GM12878 (cell line): ENCODE results near the gene REPS1. TPM values are rescaled to one million over a fixed set of nuclear protein-coding genes. Genes with fewer than 3 reads are reported as not detected.

Experiments
- ATF7 ChIP-seq: fragments of 450-650 bp; IDR thresholded peaks from 2 replicates; pipeline ENCODE4 v1.6.1; 2016; ENCODE audit warnings: low read depth, mild to moderate bottlenecking
- BCLAF1 ChIP-seq: fragments of 450-650 bp; IDR thresholded peaks from 2 replicates; pipeline ENCODE4 v1.6.1; 2017; ENCODE audit warnings: antibody characterized with exemption, mild to moderate bottlenecking, moderate library complexity
- BRCA1 ChIP-seq: IDR thresholded peaks from 2 replicates; pipeline ENCODE4 v1.6.1; 2011; ENCODE audit warnings: low read depth, low read length, improper control_type of control experiment
- CBFB ChIP-seq: IDR thresholded peaks from 2 replicates; pipeline ENCODE4 v1.6.1; 2016; ENCODE audit warnings: antibody characterized with exemption, low read depth
- E2F8 ChIP-seq: fragments of 450-650 bp; IDR thresholded peaks from 2 replicates; pipeline ENCODE4 v1.6.1; 2018; ENCODE audit warnings: mild to moderate bottlenecking, low read depth, moderate library complexity; ENCODE audit not compliant: partially characterized antibody
- ETV6 ChIP-seq, 2 experiments: fragments of 450-650 bp in 1 of 2; IDR thresholded peaks in 1 of 2; conservative IDR thresholded peaks in 1 of 2; 2 replicates each; pipeline ENCODE4 v1.6.1; 2014; ENCODE audit warnings: antibody characterized with exemption in 1 of 2, borderline replicate concordance in 1 of 2, low read depth in 1 of 2, mild to moderate bottlenecking in 1 of 2, moderate library complexity in 1 of 2
- EZH2 ChIP-seq: IDR thresholded peaks from 2 replicates; pipeline ENCODE4 v1.6.1; 2012; ENCODE audit warnings: low read depth, mild to moderate bottlenecking, control low read depth, inconsistent platforms, low read length, borderline replicate concordance; ENCODE audit not compliant: control insufficient read depth
- FOXK2 ChIP-seq: fragments of 450-650 bp; IDR thresholded peaks from 2 replicates; pipeline ENCODE4 v1.6.1; 2017; ENCODE audit warnings: mild to moderate bottlenecking, moderate library complexity
- IRF5 ChIP-seq: fragments of 450-650 bp; IDR thresholded peaks from 2 replicates; pipeline ENCODE4 v1.6.1; 2017; ENCODE audit warnings: borderline replicate concordance
- KAT2A ChIP-seq: conservative IDR thresholded peaks from 2 replicates; pipeline ENCODE4 v1.6.1; 2011; ENCODE audit warnings: low read depth, low read length; ENCODE audit not compliant: control insufficient read depth
- MEF2B ChIP-seq: fragments of 450-650 bp; IDR thresholded peaks from 2 replicates; pipeline ENCODE4 v1.6.1; 2018; ENCODE audit warnings: mild to moderate bottlenecking, moderate library complexity; ENCODE audit not compliant: partially characterized antibody, poor library complexity, severe bottlenecking
- MYC ChIP-seq: IDR thresholded peaks from 2 replicates; pipeline ENCODE4 v1.6.1; 2011; ENCODE audit warnings: mild to moderate bottlenecking, low read length, moderate library complexity, inconsistent platforms; ENCODE audit not compliant: insufficient read depth, insufficient replicate concordance, insufficient read length, severe bottlenecking
- NBN ChIP-seq: fragments of 450-650 bp; IDR thresholded peaks from 2 replicates; pipeline ENCODE4 v1.6.1; 2016
- NRF1 ChIP-seq: conservative IDR thresholded peaks from 2 replicates; pipeline ENCODE4 v1.6.1; 2011; ENCODE audit warnings: mild to moderate bottlenecking, low read depth, low read length, improper control_type of control experiment
- SMARCA5 ChIP-seq: fragments of 450-650 bp; IDR thresholded peaks from 2 replicates; pipeline ENCODE4 v1.6.1; 2017; ENCODE audit warnings: mild to moderate bottlenecking
- SUZ12 ChIP-seq: fragments of 200-600 bp; sonication (generic); IDR thresholded peaks from one replicate; pipeline ENCODE4 v1.6.1; 2018; ENCODE audit warnings: antibody characterized with exemption, mild to moderate bottlenecking; ENCODE audit not compliant: unreplicated experiment
- TBL1XR1 ChIP-seq: IDR thresholded peaks from 2 replicates; pipeline ENCODE4 v1.6.1; 2012; ENCODE audit warnings: low read depth, low read length, improper control_type of control experiment
- YY1 ChIP-seq: IDR thresholded peaks from 2 replicates; pipeline ENCODE4 v1.6.1; 2011; ENCODE audit warnings: low read depth, mild to moderate bottlenecking, low read length
- polyA plus RNA-seq, 11 experiments: library from polyadenylated mRNA; depleted of rRNA in 4 of 11; unstranded in 6 of 11; stranded (reverse) in 5 of 11; fragments of >200 nt; fragmentation: Nextera tagmentation in 4 of 11; fragmentation: Illumina TruSeq in 1 of 11; extraction: Ambion mirVana in 4 of 11; extraction: Trizol in 1 of 11; gene quantifications; 1 replicate in 1 of 11; 2 replicates in 10 of 11; pipeline versions ENCODE4 v1.2.1 to v1.2.3, GENCODE V29; 2011 to 2016; ENCODE audit warnings: inconsistent platforms in 2 of 11, missing spikeins in 2 of 11, low read depth in 1 of 11
- total RNA-seq, 4 experiments: library from RNA; depleted of rRNA in 3 of 4; stranded (reverse); fragments of >200 nt in 3 of 4; fragmentation: Illumina TruSeq in 1 of 4; extraction: Trizol in 1 of 4; gene quantifications; 2 replicates each; pipeline versions ENCODE4 v1.2.1 to v1.2.3, GENCODE V29; 2013 to 2021

Gene REPS1
- total and polyA plus RNA-seq, 10 of the 15 experiments (the other 5 are each of a cell fraction or from before 2014, with no cell fraction given), result 13.7 to 59.3 (median 31.7) TPM

- no peak for TF ChIP-seq BRCA1
- no peak for TF ChIP-seq EZH2
- no peak for TF ChIP-seq BCLAF1
- TF ChIP-seq KAT2A, result no peak
- TF ChIP-seq MEF2B, result peak; percentile 67
- TF ChIP-seq CBFB, result no peak; the same call in 1 of the 2 replicates
- no peak for TF ChIP-seq SUZ12
- no peak for TF ChIP-seq SMARCA5
- no peak for TF ChIP-seq NRF1
- no peak; the same call in 1 of the 2 replicates for TF ChIP-seq TBL1XR1
- TF ChIP-seq ATF7, result peak; percentile 66
- TF ChIP-seq MYC, result no peak
- peak in 1 of 2 experiments; percentile 75; a peak in 1 of 4 replicates for TF ChIP-seq ETV6 (conservative IDR thresholded peaks at IDR 0.05 in 1 of 2, IDR thresholded peaks at IDR 0.05 in 1 of 2; ENCODE audit: borderline replicate concordance in 1 of 2, low read depth in 1 of 2)
- TF ChIP-seq FOXK2, result no peak
- no peak for TF ChIP-seq E2F8
- TF ChIP-seq YY1, result peak; percentile 62
- TF ChIP-seq IRF5, result no peak
- 0 out of 2 replicates have a peak, but pooled peaks have one; percentile 59 for TF ChIP-seq NBN
Measured at GRCh38 chr6:138882369-138883017, 105.6 kb downstream of the REPS1 start (continued).
